GM12865 (cell line): ENCODE measurements around the gene THSD7B.

Source experiments
- DNase-seq: peaks from one replicate; pipeline ENCODE4 v3.0.0; 2010; ENCODE audit warnings: low read depth
- H3K4me3 ChIP-seq: 2 replicates; pipeline ENCODE4 v1.5.1; 2011; ENCODE audit warnings: mild to moderate bottlenecking, low read depth, low read length, control low read depth
- TF ChIP-seq, protein P1 (sequence below): IDR thresholded peaks from 2 replicates; pipeline ENCODE4 v1.5.1; 2011; ENCODE audit warnings: low read length, control low read depth, low read depth, inconsistent platforms; ENCODE audit not compliant: insufficient read depth; ENCODE audit errors: missing control alignments

The THSD7B gene

GRCh38 chr2:137718786-137719185 is 953.4 kb downstream of the THSD7B start:
- no peak for DNase-seq
- H3K4me3 ChIP-seq, result no peak overlapping the region
- TF ChIP-seq, protein P1, sequence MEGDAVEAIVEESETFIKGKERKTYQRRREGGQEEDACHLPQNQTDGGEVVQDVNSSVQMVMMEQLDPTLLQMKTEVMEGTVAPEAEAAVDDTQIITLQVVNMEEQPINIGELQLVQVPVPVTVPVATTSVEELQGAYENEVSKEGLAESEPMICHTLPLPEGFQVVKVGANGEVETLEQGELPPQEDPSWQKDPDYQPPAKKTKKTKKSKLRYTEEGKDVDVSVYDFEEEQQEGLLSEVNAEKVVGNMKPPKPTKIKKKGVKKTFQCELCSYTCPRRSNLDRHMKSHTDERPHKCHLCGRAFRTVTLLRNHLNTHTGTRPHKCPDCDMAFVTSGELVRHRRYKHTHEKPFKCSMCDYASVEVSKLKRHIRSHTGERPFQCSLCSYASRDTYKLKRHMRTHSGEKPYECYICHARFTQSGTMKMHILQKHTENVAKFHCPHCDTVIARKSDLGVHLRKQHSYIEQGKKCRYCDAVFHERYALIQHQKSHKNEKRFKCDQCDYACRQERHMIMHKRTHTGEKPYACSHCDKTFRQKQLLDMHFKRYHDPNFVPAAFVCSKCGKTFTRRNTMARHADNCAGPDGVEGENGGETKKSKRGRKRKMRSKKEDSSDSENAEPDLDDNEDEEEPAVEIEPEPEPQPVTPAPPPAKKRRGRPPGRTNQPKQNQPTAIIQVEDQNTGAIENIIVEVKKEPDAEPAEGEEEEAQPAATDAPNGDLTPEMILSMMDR, result no peak

- DNase-seq, result no peak
- no peak overlapping the region for H3K4me3 ChIP-seq
- TF ChIP-seq, protein P1, result no peak
These were observed 956.4 kb downstream of the THSD7B start for GRCh38 chr2:137721733-137722132.

DNA sequence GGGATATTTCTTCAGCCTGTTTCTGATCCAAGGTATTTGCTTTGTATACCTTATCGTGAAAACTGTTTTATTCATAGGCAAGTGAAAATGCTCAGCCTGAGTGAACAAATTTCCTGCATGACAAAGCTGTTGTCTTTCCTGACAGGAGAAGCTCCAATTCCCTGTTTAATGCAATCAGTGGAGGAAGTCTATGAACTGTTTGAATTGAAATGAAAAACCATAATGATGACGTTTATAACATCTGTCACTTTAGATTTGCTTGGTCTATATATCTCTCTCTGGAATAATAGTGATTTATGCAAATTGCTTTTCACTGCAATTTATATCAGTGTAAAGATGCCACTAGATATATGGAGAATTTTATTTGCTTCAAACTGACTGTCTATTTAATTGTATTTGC is 959.6 kb downstream of the THSD7B start:
- no peak for DNase-seq
- TF ChIP-seq, protein P1, result no peak
- H3K4me3 ChIP-seq, result no peak overlapping the region
